NOMO-1 treated with dmso at 0.1 percent for 144 hours (cell line): Measurements from ENCODE around the gene SAA2.
A peak's percentile ranks its signal among the peaks of the same experiment; 100 is the strongest.
"Not testable (repeated sequence)": the region's sequence is repeated elsewhere in the genome, so short reads cannot be mapped to it uniquely, and the experiment has no call there.

Source experiments
- DNase-seq: peaks from one replicate; lab custom pipeline; 2025; ENCODE audit not compliant: unreplicated experiment; lab: John Stamatoyannopoulos, UW

Gene SAA2

GRCh38 chr11:18248561-18248960 lies at the start of gene SAA2:
SAA2 (minus strand) TSS chr11:18248668; CDS start chr11:18248011, 657 bp downstream.
- no peak for DNase-seq

- DNase-seq: no peak
These were observed 46.8 kb upstream of the SAA2 start for GRCh38 chr11:18295316-18295715.

GRCh38 chr11:18294862-18295261 lies 46.4 kb upstream of the SAA2 start:
- no peak for DNase-seq

GRCh38 chr11:18288911-18289310 lies 40.4 kb upstream of the SAA2 start:
- no peak for DNase-seq

- DNase-seq: no peak
These were observed 37.4 kb upstream of the SAA2 start for GRCh38 chr11:18285841-18286240.

- no peak for DNase-seq
These were observed 34.2 kb upstream of the SAA2 start for GRCh38 chr11:18282626-18283025.

- peak; percentile 16 for DNase-seq
These were observed 32.1 kb upstream of the SAA2 start for GRCh38 chr11:18280438-18281045.

- peak; percentile 61 for DNase-seq
These were observed 29.2 kb upstream of the SAA2 start for GRCh38 chr11:18277565-18278271.

GRCh38 chr11:18271206-18271605 lies 22.7 kb upstream of the SAA2 start:
- DNase-seq: no peak

- no peak for DNase-seq
These were observed 21.6 kb upstream of the SAA2 start for GRCh38 chr11:18270102-18270501.

- not testable (repeated sequence) for DNase-seq
These were observed 20.8 kb upstream of the SAA2 start for GRCh38 chr11:18269252-18269651.

GRCh38 chr11:18267335-18268133 lies 19.1 kb upstream of the SAA2 start:
- not testable (repeated sequence) for DNase-seq

GRCh38 chr11:18265949-18266348 lies 17.5 kb upstream of the SAA2 start, which contains the start of gene SAA1:
SAA1 (plus strand) TSS chr11:18266264; CDS start chr11:18266888, 624 bp downstream.
- DNase-seq: no peak

- DNase-seq: no peak
These were observed 16.4 kb upstream of the SAA2 start for GRCh38 chr11:18264677-18265555.

GRCh38 chr11:18264035-18264434 lies 15.6 kb upstream of the SAA2 start:
- no peak for DNase-seq

GRCh38 chr11:18262681-18263350 lies 14.3 kb upstream of the SAA2 start:
- not testable (repeated sequence) for DNase-seq

GRCh38 chr11:18261721-18262120 lies 13.3 kb upstream of the SAA2 start:
- no peak for DNase-seq

- DNase-seq: no peak
These were observed 10.8 kb upstream of the SAA2 start for GRCh38 chr11:18259259-18259658.

- DNase-seq: no peak
These were observed 6.4 kb upstream of the SAA2 start for GRCh38 chr11:18254781-18255361.

GRCh38 chr11:18253778-18254338 lies 5.4 kb upstream of the SAA2 start:
- no peak for DNase-seq
